Measurements from ENCODE around the gene RFT1.

Gene RFT1

DNA sequence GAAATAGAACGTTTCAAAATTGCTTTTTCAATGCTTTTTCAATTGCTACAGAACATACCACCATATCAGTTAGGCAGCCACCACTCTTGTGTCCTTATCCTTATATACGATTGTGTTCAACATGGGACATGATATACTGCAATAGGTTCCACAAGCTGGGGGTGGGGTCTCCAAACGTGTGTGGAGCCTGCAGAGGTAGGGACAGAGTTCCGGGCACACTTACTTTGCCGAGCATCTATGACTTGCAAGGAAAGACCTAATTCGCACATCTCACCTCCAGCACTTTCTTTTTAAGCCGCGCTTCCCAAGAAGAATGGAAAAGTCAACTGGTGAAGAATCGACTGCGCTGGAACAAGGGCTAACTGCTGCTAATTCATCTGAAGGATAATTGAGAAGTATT lies 44.8 kb downstream of the RFT1 start:
- Histone ChIP-seq H3K9me2 (replicated peaks; ENCODE audit: insufficient read depth, low read length) (no peaks in the 10 kb centered on the region), H2AFZ (ENCODE audit: low read length) (no peak overlapping the region), H4K20me1 (ENCODE audit: insufficient read depth, low read length) (no peaks in the 10 kb centered on the region), H3K27ac (ENCODE audit: low read length) (no peak overlapping the region), H3K4me3 (ENCODE audit: low read length) (no peak overlapping the region), H3K36me3 (replicated peaks; ENCODE audit: insufficient read depth, low read length) (no peaks in the 10 kb centered on the region), H3K27me3 (replicated peaks; ENCODE audit: insufficient read depth, low read length) (no peaks in the 10 kb centered on the region), H3K79me2 (ENCODE audit: low read length) (no peaks in the 10 kb centered on the region), H3F3A (ENCODE audit: insufficient read depth, low read length) (no peaks in the 10 kb centered on the region), H3K9ac (ENCODE audit: low read length) (no peak overlapping the region), H3K9me3 (replicated peaks; ENCODE audit: insufficient read depth, low read length) (no peaks in the 10 kb centered on the region), H3K4me2 (ENCODE audit: low read depth, low read length) (no peak overlapping the region), H3K4me1 (ENCODE audit: low read length) (no peaks in the 10 kb centered on the region)
- DNase-seq = no peak
- TF ChIP-seq EZH2 (optimal IDR thresholded peaks at IDR 0.05; ENCODE audit: low read depth, low read length) = no peak
- TF ChIP-seq CTCF (IDR thresholded peaks at IDR 0.05; ENCODE audit: low read length) = no peak
- TF ChIP-seq EZH2phosphoT487 (IDR thresholded peaks at IDR 0.05; ENCODE audit: low read length) = no peak

- Histone ChIP-seq H3F3A (ENCODE audit: insufficient read depth, low read length) (no peaks in the 10 kb centered on the region), H3K9me3 (replicated peaks; ENCODE audit: insufficient read depth, low read length) (no peaks in the 10 kb centered on the region), H3K4me3 (ENCODE audit: low read length) (no peak overlapping the region), H2AFZ (ENCODE audit: low read length) (no peak overlapping the region), H3K9me2 (replicated peaks; ENCODE audit: insufficient read depth, low read length) (no peaks in the 10 kb centered on the region), H3K9ac (ENCODE audit: low read length) (no peak overlapping the region), H3K4me1 (ENCODE audit: low read length) (no peaks in the 10 kb centered on the region), H4K20me1 (ENCODE audit: insufficient read depth, low read length) (no peaks in the 10 kb centered on the region), H3K27ac (ENCODE audit: low read length) (no peak overlapping the region), H3K27me3 (replicated peaks; ENCODE audit: insufficient read depth, low read length) (no peaks in the 10 kb centered on the region), H3K4me2 (ENCODE audit: low read depth, low read length) (no peak overlapping the region), H3K36me3 (replicated peaks; ENCODE audit: insufficient read depth, low read length) (no peaks in the 10 kb centered on the region), H3K79me2 (ENCODE audit: low read length) (no peaks in the 10 kb centered on the region)
- DNase-seq = no peak
- TF ChIP-seq CTCF (IDR thresholded peaks at IDR 0.05; ENCODE audit: low read length) = no peak
- no peak for TF ChIP-seq EZH2phosphoT487 (IDR thresholded peaks at IDR 0.05; ENCODE audit: low read length)
- no peak for TF ChIP-seq EZH2 (optimal IDR thresholded peaks at IDR 0.05; ENCODE audit: low read depth, low read length)
Observed at GRCh38 chr3:53084310-53085001, 45.8 kb downstream of the RFT1 start.

DNA sequence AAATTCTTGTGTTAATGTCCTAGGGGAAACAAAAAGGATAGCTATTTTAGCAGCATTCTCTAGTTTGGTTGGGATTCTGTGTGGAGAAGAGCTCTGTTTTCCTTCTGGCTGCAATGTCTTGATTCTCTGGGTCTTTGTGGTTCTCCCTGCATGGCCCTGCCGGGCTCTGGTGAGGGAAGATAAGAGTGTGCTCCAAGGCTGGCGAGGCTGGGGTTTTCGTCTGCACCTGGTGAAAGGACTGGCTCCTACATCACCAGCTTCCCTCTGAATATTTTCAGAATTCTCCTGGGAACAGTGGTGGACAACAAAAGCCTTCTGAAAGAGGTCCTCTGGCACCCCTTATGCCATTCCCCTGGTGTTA lies 46.3 kb downstream of the RFT1 start:
- Histone ChIP-seq H3K4me2 (ENCODE audit: low read depth, low read length) (no peak overlapping the region), H3K36me3 (replicated peaks; ENCODE audit: insufficient read depth, low read length) (no peaks in the 10 kb centered on the region)

More for the DNA sequence above, 46.3 kb downstream of the RFT1 start:
- no peaks in the 10 kb centered on the region for H3F3A ChIP-seq (ENCODE audit: insufficient read depth, low read length)
- no peaks in the 10 kb centered on the region for H3K4me1 ChIP-seq (ENCODE audit: low read length)
- no peak for DNase-seq
- H3K9me2 ChIP-seq (replicated peaks; ENCODE audit: insufficient read depth, low read length) = no peaks in the 10 kb centered on the region
- no peaks in the 10 kb centered on the region for H3K79me2 ChIP-seq (ENCODE audit: low read length)
- no peak overlapping the region for H3K27ac ChIP-seq (ENCODE audit: low read length)
- no peak overlapping the region for H3K9ac ChIP-seq (ENCODE audit: low read length)
- no peaks in the 10 kb centered on the region for H4K20me1 ChIP-seq (ENCODE audit: insufficient read depth, low read length)
- H3K27me3 ChIP-seq (replicated peaks; ENCODE audit: insufficient read depth, low read length) = no peaks in the 10 kb centered on the region
- TF ChIP-seq EZH2phosphoT487 (IDR thresholded peaks at IDR 0.05; ENCODE audit: low read length) = no peak
- TF ChIP-seq CTCF (IDR thresholded peaks at IDR 0.05; ENCODE audit: low read length) = no peak
- TF ChIP-seq EZH2 (optimal IDR thresholded peaks at IDR 0.05; ENCODE audit: low read depth, low read length) = no peak
- no peak overlapping the region for H2AFZ ChIP-seq (ENCODE audit: low read length)
- H3K4me3 ChIP-seq (ENCODE audit: low read length) = no peak overlapping the region
- H3K9me3 ChIP-seq (replicated peaks; ENCODE audit: insufficient read depth, low read length) = no peaks in the 10 kb centered on the region
